ENCODE results near the gene A3GALT2. TPM values are rescaled to one million over a fixed set of nuclear protein-coding genes. Genes with fewer than 3 reads are reported as not detected.

A3GALT2 gene
- total and polyA plus RNA-seq, 2 donors: not detected

- no peak for DNase-seq (ENCODE audit: extremely low spot score)
- peaks cover 7% of the 10 kb centered on the region for H3K36me3 ChIP-seq (ENCODE audit: insufficient read depth)
- no peak overlapping the region for H3K27ac ChIP-seq (ENCODE audit: low read depth)
- no peak overlapping the region for H3K4me3 ChIP-seq (ENCODE audit: low read depth, low read length)
- no peaks in the 10 kb centered on the region for H3K4me1 ChIP-seq (ENCODE audit: insufficient read depth)
- 96% methylated on average over 29 of the region's 29 CpGs for WGBS
Measured at GRCh38 chr1:33280091-33280661, 40.7 kb downstream of the A3GALT2 start.

GRCh38 chr1:33277488-33278084 is 43.3 kb downstream of the A3GALT2 start:
- H3K36me3 ChIP-seq (ENCODE audit: insufficient read depth): peaks cover 7% of the 10 kb centered on the region
- 93% methylated on average over 11 of the region's 11 CpGs for WGBS
- no peak for DNase-seq (ENCODE audit: extremely low spot score)

GRCh38 chr1:33276573-33277298 is 44.2 kb downstream of the A3GALT2 start:
- H3K36me3 ChIP-seq (ENCODE audit: insufficient read depth): peaks cover 7% of the 10 kb centered on the region
- 88% methylated on average over 30 of the region's 30 CpGs for WGBS
- no peak for DNase-seq (ENCODE audit: extremely low spot score)

More at GRCh38 chr1:33277488-33278084, 43.3 kb downstream of the A3GALT2 start:
- no peaks in the 10 kb centered on the region for H3K4me1 ChIP-seq (ENCODE audit: insufficient read depth)
- H3K27ac ChIP-seq (ENCODE audit: low read depth): no peak overlapping the region
- no peak overlapping the region for H3K4me3 ChIP-seq (ENCODE audit: low read depth, low read length)

GRCh38 chr1:33275706-33276572 is 45.0 kb downstream of the A3GALT2 start:
- Histone ChIP-seq H3K27ac (ENCODE audit: low read depth) (no peak overlapping the region), H3K4me1 (ENCODE audit: insufficient read depth) (no peaks in the 10 kb centered on the region), H3K36me3 (ENCODE audit: insufficient read depth) (peaks cover 7% of the 10 kb centered on the region), H3K4me3 (ENCODE audit: low read depth, low read length) (no peak overlapping the region)
- no peak for DNase-seq (ENCODE audit: extremely low spot score)
- 96% methylated on average over 45 of the region's 45 CpGs for WGBS

More at GRCh38 chr1:33276573-33277298, 44.2 kb downstream of the A3GALT2 start:
- Histone ChIP-seq H3K4me3 (ENCODE audit: low read depth, low read length) (no peak overlapping the region), H3K27ac (ENCODE audit: low read depth) (no peak overlapping the region), H3K4me1 (ENCODE audit: insufficient read depth) (no peaks in the 10 kb centered on the region)

DNA sequence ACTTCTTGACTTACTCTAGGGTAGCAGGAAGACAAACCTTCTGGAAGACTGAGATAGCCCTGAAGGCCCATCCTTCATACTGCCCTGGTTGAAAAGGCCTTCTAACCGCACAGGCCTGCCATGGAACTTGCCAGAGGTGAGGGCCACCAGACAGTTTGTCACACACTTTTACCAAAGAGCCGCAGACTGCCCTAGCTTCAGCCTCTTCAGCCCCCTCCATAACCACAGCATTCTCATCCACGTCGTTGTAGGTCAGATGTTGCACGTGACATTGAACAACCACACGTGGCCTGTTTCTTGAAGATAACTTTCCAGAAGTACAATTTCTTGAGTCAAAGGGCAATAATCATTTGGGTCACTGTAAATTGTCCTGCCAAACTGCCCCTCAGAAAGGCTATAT is 45.7 kb downstream of the A3GALT2 start:
- peaks cover 7% of the 10 kb centered on the region for H3K36me3 ChIP-seq (ENCODE audit: insufficient read depth)
- H3K4me3 ChIP-seq (ENCODE audit: low read depth, low read length): no peak overlapping the region
- 82% methylated on average over 6 of the region's 6 CpGs for WGBS
- H3K27ac ChIP-seq (ENCODE audit: low read depth): no peak overlapping the region
- no peaks in the 10 kb centered on the region for H3K4me1 ChIP-seq (ENCODE audit: insufficient read depth)
- DNase-seq (ENCODE audit: extremely low spot score): no peak

GRCh38 chr1:33274446-33274845 is 46.5 kb downstream of the A3GALT2 start:
- Histone ChIP-seq H3K27ac (ENCODE audit: low read depth) (no peak overlapping the region), H3K4me3 (ENCODE audit: low read depth, low read length) (no peak overlapping the region), H3K36me3 (ENCODE audit: insufficient read depth) (peaks cover 5% of the 10 kb centered on the region), H3K4me1 (ENCODE audit: insufficient read depth) (no peaks in the 10 kb centered on the region)
- 98% methylated on average over 1 of the region's 1 CpG for WGBS
- DNase-seq (ENCODE audit: extremely low spot score): no peak

GRCh38 chr1:33273961-33274371 is 46.9 kb downstream of the A3GALT2 start:
- Histone ChIP-seq H3K4me3 (ENCODE audit: low read depth, low read length) (no peak overlapping the region), H3K36me3 (ENCODE audit: insufficient read depth) (peaks cover 5% of the 10 kb centered on the region), H3K27ac (ENCODE audit: low read depth) (no peak overlapping the region), H3K4me1 (ENCODE audit: insufficient read depth) (no peaks in the 10 kb centered on the region)
- DNase-seq (ENCODE audit: extremely low spot score): no peak
- WGBS: 81% methylated on average over 7 of the region's 7 CpGs

DNA sequence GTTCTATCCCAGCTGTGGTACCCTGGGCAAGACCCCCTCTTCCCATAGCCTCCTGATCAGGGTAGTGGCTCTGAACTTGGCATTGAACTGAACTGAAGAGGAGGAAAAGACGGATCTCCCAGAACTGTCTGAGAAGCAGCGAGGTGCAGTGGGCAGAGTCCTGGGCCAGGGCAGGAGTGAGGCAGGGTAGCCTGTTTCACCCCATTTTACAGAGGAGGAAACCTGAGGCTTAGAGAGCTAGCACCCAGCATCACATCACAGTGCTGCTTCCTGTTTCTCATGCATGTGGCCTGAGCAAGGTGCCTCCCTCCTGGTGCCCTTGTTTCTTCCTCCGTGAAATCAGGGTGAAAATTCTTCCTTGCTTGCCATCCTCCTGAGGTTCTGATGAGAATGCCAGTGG is 47.5 kb downstream of the A3GALT2 start:
- 88% methylated on average over 3 of the region's 3 CpGs for WGBS
- H3K4me3 ChIP-seq (ENCODE audit: low read depth, low read length): no peak overlapping the region
- DNase-seq (ENCODE audit: extremely low spot score): no peak
- H3K4me1 ChIP-seq (ENCODE audit: insufficient read depth): no peaks in the 10 kb centered on the region
- H3K27ac ChIP-seq (ENCODE audit: low read depth): no peak overlapping the region
- peaks cover 3% of the 10 kb centered on the region for H3K36me3 ChIP-seq (ENCODE audit: insufficient read depth)

GRCh38 chr1:33272930-33273329 is 48.0 kb downstream of the A3GALT2 start:
- Histone ChIP-seq H3K27ac (ENCODE audit: low read depth) (no peak overlapping the region), H3K4me3 (ENCODE audit: low read depth, low read length) (no peak overlapping the region), H3K4me1 (ENCODE audit: insufficient read depth) (no peaks in the 10 kb centered on the region), H3K36me3 (ENCODE audit: insufficient read depth) (peaks cover 3% of the 10 kb centered on the region)
- no peak for DNase-seq (ENCODE audit: extremely low spot score)
- 80% methylated on average over 1 of the region's 1 CpG for WGBS

DNA sequence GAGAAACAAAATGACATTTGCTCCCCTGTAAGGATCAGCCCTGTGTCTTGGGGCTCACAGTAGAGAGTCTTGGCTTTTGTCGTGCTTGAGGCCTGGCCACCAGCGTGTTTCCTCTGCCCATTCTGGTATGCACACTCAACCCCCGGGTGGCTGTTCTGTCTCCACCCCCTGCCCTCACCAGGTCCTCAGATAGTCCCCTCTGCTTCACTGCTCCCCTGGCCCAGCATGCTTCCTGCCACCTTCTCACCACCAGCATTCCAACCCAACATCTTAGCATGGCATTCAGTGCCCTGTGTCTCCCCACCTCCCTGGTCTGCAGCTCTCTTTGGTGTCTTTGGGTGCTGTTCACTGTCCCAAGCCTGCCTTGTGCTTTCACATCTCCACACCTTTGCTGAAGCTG is 48.4 kb downstream of the A3GALT2 start:
- Histone ChIP-seq H3K4me3 (ENCODE audit: low read depth, low read length) (no peak overlapping the region), H3K4me1 (ENCODE audit: insufficient read depth) (no peaks in the 10 kb centered on the region), H3K36me3 (ENCODE audit: insufficient read depth) (peaks cover 3% of the 10 kb centered on the region), H3K27ac (ENCODE audit: low read depth) (no peak overlapping the region)
- 56% methylated on average over 3 of the region's 3 CpGs for WGBS
- DNase-seq (ENCODE audit: extremely low spot score): no peak

GRCh38 chr1:33271666-33272505 is 49.0 kb downstream of the A3GALT2 start:
- DNase-seq (ENCODE audit: extremely low spot score): no peak
- peaks cover 3% of the 10 kb centered on the region for H3K36me3 ChIP-seq (ENCODE audit: insufficient read depth)
- no peaks in the 10 kb centered on the region for H3K4me1 ChIP-seq (ENCODE audit: insufficient read depth)
- no peak overlapping the region for H3K27ac ChIP-seq (ENCODE audit: low read depth)
- H3K4me3 ChIP-seq (ENCODE audit: low read depth, low read length): no peak overlapping the region
- 88% methylated on average over 13 of the region's 13 CpGs for WGBS

DNA sequence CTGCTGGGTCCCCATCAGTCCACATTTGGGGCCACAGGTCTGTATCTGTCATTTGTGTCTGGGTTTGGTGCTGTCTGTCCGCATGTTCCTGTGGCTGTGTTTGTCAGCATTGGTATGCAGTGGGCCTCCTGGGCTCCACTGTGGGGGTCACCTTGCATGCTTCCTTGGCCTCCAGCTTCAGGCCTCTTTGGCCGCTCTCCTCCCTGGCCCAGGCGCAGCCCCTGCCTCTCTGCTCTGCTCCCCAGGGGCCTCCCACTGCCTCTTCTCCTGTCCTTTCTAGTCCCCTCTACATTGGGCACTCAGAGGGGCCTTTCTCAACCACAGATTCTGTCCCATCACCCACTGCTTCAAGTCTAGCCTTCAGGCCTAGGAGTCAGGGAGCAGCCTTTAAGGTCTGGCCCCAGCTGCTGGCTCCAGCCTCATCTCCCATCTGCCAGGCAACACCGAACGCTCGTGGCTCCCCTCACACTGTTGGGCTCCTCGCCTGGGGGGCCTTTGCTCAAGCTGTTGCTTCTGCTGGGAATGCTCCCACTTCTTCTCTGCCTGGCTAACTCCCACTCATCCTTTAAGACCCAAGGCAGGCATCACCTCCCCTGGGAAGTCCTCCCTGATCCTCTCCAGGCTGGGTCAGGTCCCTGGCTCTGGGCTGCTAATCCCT is 50.0 kb downstream of the A3GALT2 start:
- H3K4me3 ChIP-seq (ENCODE audit: low read depth, low read length): no peak overlapping the region
- no peaks in the 10 kb centered on the region for H3K4me1 ChIP-seq (ENCODE audit: insufficient read depth)
- DNase-seq (ENCODE audit: extremely low spot score): no peak
- 78% methylated on average over 7 of the region's 7 CpGs for WGBS
- no peaks in the 10 kb centered on the region for H3K36me3 ChIP-seq (ENCODE audit: insufficient read depth)
- no peak overlapping the region for H3K27ac ChIP-seq (ENCODE audit: low read depth)

Measured in urinary bladder (tissue), 4 donors.